Fibroblast of villous mesenchyme (primary cell): ENCODE results near the gene COPS3. TPM values are rescaled to one million over a fixed set of nuclear protein-coding genes. Genes with fewer than 3 reads are reported as not detected.
A peak's percentile ranks its signal among the peaks of the same experiment; 100 is the strongest.
"Not testable (repeated sequence)": the region's sequence is repeated elsewhere in the genome, so short reads cannot be mapped to it uniquely, and the experiment has no call there.

Source experiments
- DNase-seq: peaks from one replicate; pipeline ENCODE4 v3.0.0-alpha.2; 2010; ENCODE audit warnings: low read depth
- H3K4me3 ChIP-seq: 2 replicates; pipeline ENCODE4 v1.5.1; 2011; ENCODE audit warnings: low read depth, mild to moderate bottlenecking, low read length
- CTCF ChIP-seq: IDR thresholded peaks from 2 replicates; pipeline ENCODE4 v1.5.1; 2012; ENCODE audit warnings: low read depth, mild to moderate bottlenecking, low read length; ENCODE audit not compliant: insufficient read depth
- total RNA-seq: library from RNA; depleted of rRNA; stranded (reverse); fragments of >200 nt; gene quantifications from 2 replicates; pipeline ENCODE4 v1.2.3, GENCODE V29; 2012

COPS3 gene
- total RNA-seq, 1 donor: 93.7 TPM

- TF ChIP-seq CTCF: peak; percentile 40
- no peak overlapping the region for H3K4me3 ChIP-seq
- no peak for DNase-seq
These were observed 32.4 kb upstream of the COPS3 start for GRCh38 chr17:17313350-17313991.

- DNase-seq: no peak
- H3K4me3 ChIP-seq: no peak overlapping the region
- no peak for TF ChIP-seq CTCF
These were observed 28.3 kb upstream of the COPS3 start for GRCh38 chr17:17309356-17309755.

GRCh38 chr17:17305281-17305801 lies 24.3 kb upstream of the COPS3 start:
- DNase-seq: no peak
- H3K4me3 ChIP-seq: no peak overlapping the region
- TF ChIP-seq CTCF: no peak

GRCh38 chr17:17304521-17304985 lies 23.5 kb upstream of the COPS3 start:
- no peak for TF ChIP-seq CTCF
- H3K4me3 ChIP-seq: no peak overlapping the region
- no peak for DNase-seq

GRCh38 chr17:17303847-17304490 lies 22.9 kb upstream of the COPS3 start:
- peak overlapping the region; percentile 55 for H3K4me3 ChIP-seq
- no peak for DNase-seq
- no peak for TF ChIP-seq CTCF

- DNase-seq: peak; percentile 65
- peak within 1 kb of the TSS; percentile 55 for H3K4me3 ChIP-seq
- TF ChIP-seq CTCF: no peak
These were observed 22.2 kb upstream of the COPS3 start, which contains the start of gene NT5M for GRCh38 chr17:17303010-17303846. Gene NT5M (plus strand): TSS chr17:17303373. CDS start chr17:17303551, 178 bp downstream.

- DNase-seq, H3K4me3 ChIP-seq: not testable (repeated sequence)
These were observed 20.6 kb upstream of the COPS3 start for GRCh38 chr17:17301659-17302058.
